GM19468 (cell line): ENCODE data around the gene NKX6-2.

Experiments used
- ATAC-seq: cut with Tn5 transposase; IDR thresholded peaks from one replicate; pipeline ENCODE4 v1.9.1; 2021; ENCODE audit warnings: mild to moderate bottlenecking, moderate library complexity, moderate number of reproducible peaks; ENCODE audit not compliant: unreplicated experiment; ENCODE audit errors: extremely low read depth

Gene NKX6-2

DNA sequence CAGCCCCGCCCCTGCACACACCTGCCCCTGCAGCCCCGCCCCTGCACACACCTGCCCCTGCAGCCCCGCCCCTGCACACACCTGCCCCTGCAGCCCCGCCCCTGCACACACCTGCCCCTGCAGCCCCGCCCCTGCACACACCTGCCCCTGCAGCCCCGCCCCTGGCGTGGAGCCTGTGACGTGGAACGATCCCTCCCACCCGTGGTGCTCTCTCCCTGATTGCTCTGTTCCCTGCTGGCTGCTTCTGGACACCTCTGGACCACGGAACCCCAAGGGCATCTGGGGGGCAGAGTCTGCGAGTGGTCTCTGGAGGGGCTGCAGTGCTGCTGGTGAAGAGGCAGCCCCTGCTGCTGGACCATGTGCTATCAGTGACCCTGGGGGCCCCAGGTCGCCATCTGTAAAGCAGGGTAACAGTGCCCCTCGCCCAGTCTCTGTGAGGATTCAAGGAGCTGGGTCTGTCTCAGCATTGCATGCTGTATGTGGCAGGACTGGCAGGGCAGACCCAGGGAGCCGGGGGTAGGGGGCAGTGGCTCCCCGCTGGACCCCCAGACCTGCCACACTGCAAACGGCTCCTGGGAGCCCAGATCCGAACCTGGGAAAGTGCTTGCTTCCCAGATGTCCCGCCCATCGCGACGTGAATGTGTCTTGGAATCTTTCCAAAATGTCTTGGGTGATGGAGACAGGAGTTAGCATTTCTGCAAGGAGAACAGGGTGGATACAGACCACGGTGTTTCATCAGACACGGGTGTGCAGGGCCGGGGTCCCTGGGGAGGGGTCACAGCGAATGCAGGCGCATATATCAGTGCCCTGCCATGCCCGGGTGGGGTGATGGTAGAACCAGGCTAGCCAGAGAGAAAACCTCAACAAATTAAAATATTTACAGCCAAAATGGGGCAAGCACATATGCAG lies 27.9 kb upstream of the NKX6-2 start:
- no peak for ATAC-seq

GRCh38 chr10:132813001-132813401 lies 27.1 kb upstream of the NKX6-2 start:
- ATAC-seq = no peak

- ATAC-seq = no peak
Measured at GRCh38 chr10:132812520-132812919, 26.6 kb upstream of the NKX6-2 start.

DNA sequence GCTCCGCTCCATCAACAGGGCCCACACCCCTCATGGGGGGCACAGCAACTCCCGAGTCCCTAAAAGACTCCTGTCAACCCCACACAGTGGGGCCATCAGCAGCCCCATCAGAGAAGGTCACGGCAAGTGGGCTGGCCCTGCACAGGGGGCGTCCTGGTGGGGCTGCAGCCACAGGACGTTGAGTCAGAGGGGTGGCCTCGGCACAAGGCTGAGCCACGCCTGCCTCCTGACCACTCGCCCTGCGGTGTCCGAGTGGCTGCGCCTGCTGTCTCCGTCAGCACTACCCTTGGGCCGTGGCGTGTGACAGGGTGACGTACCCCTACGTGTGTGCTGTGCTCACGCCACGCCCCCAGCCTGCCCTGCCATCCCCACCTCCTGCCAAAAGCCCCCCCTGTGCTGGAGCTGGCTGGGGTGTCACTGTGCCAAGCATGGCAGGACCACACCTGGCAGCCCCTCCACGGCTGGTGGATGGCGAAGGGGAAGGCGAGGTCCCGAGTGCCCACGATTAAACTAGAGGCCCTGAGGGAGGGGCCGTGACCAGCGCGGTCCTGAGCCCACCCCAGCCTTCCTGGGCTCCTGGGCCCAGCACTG lies 26.0 kb upstream of the NKX6-2 start:
- ATAC-seq = no peak

DNA sequence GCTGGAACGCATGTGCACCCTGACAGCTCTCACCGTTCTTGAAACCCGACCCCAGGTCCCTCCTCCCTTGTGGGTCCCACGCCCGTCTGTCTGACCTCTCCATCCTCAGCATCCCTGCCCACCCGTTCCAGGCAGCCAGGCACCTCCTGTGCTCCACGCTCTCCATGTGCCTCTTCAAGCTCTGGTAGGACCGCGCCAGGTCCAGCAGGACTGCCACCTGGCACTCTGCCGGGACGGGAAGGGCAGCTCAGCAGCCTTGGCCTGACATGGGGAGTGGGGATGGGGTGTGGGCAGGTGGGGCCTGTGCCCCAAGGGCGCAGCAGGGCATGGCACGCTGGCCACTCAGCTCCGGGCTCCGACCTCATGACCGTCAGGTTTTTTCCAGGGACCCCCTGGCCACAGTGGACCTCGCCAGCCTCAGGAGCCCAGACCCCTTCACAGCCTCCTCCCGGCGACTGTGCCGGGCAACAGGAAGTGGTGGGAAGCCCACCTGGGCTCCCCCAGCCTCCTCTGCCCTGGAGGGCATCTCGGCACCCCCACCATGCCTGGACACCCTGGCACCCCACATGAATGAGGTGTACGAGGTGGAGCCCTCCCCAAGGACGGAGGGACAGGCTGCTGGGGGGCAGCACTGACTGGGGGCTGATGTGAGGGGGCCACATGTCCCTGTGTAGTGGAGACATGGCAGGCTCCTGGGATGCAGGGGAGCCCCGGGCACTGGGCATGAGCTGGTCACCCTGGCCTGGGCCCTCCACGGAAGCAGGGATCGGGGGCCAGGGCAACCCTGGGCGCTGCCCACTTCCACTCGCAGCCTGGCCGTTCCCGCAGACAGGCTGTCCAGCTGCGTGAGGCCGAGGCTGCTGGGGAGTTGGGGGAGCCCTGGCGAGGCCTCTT lies 25.1 kb upstream of the NKX6-2 start:
- no peak for ATAC-seq

DNA sequence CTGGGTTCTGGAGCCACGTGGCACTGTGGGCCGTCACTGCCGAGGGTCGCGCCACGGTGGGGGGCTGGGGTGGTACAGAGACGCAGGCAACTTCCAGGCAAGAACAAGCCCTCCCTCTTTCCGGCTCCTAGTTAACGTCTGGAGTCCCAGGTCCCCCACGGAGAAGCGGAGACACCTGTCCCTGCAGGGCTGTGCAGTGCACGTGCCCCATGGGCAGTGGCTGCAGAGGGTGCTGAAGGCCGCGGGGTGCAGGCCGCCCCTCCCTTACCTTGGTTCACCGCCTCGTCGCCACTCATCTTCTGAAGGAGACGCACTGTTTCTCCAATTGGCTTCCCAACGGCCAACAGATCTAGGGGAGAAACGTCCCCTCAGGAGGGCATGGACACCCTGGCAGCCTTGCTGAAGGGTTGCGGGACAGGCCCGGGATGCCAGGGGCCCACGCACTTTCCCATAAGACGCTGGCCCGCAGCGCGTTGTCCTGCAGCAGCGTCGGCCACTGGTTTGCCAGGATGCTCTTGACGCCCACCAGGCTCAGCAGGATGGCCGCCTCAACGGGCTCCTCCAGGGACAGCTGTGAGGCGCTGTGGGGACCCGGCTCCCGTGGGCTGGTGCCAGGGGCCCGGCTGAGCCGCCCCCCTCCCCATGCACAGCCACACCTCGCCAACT lies 24.3 kb upstream of the NKX6-2 start:
- no peak for ATAC-seq

- ATAC-seq = no peak
Measured at GRCh38 chr10:132809232-132810140, 23.5 kb upstream of the NKX6-2 start.

GRCh38 chr10:132808383-132809231 lies 22.7 kb upstream of the NKX6-2 start:
- no peak for ATAC-seq

DNA sequence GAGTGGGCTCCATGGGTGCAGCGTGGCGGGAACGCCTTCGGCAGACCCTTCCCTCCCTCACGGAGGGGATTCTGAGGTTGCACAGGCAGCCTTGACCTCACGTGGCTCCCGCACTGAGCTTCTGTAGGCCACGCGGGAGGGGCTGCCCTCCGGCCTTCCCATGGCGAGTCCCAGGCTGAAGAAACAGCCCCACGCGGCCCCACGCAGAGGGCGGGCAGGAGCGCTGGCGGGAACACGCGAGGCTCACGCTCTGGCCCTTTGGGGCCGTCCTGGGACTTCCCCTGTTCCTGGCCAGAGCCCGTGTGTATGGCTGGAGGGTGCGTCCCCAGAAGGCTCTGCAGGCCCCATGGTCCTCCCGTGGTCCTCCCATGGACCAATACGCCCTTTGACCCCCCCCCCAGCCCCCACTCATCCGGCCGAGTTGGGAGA lies 21.7 kb upstream of the NKX6-2 start:
- no peak for ATAC-seq

GRCh38 chr10:132806561-132807003 lies 20.6 kb upstream of the NKX6-2 start:
- no peak for ATAC-seq

DNA sequence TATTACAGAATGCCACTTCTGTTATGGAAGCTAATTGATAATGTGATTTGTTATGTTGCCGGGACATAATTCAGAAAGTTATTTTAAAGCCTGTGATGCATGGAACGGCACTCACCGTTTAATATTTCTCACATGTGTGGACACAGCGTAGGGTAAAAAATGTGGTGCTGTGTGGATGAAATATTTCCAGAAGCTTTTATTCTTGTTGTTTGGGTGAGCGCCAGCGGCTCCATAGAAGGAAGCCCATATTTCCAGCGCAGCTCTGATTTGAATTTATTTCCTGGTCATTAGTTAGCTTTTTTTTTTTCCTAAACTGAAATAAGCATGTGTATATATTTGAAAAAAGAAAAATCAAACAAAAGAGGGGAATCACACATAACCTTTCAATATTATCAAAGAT lies 20.2 kb upstream of the NKX6-2 start:
- no peak for ATAC-seq

- no peak for ATAC-seq
Measured at GRCh38 chr10:132805599-132805998, 19.7 kb upstream of the NKX6-2 start.

- no peak for ATAC-seq
Measured at GRCh38 chr10:132804785-132805426, 19.0 kb upstream of the NKX6-2 start.

DNA sequence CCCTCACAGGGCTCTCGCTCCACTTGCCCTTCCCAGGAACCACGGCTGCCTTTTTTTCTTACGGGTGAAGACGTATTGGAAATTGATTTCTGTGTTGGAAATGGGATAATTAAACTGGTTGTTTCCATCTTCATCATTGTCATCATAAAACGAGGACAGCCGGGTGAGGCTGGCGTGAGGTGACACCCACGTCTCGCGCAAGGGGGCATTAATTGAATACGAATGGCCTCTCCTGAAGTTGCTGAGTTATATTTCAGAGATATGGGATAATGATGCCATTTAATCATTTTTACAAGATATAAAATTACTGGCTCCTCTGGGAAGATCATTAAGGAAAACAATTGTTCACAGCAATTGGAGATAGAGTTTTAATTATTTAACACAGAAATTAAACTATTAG lies 18.3 kb upstream of the NKX6-2 start:
- ATAC-seq = no peak

DNA sequence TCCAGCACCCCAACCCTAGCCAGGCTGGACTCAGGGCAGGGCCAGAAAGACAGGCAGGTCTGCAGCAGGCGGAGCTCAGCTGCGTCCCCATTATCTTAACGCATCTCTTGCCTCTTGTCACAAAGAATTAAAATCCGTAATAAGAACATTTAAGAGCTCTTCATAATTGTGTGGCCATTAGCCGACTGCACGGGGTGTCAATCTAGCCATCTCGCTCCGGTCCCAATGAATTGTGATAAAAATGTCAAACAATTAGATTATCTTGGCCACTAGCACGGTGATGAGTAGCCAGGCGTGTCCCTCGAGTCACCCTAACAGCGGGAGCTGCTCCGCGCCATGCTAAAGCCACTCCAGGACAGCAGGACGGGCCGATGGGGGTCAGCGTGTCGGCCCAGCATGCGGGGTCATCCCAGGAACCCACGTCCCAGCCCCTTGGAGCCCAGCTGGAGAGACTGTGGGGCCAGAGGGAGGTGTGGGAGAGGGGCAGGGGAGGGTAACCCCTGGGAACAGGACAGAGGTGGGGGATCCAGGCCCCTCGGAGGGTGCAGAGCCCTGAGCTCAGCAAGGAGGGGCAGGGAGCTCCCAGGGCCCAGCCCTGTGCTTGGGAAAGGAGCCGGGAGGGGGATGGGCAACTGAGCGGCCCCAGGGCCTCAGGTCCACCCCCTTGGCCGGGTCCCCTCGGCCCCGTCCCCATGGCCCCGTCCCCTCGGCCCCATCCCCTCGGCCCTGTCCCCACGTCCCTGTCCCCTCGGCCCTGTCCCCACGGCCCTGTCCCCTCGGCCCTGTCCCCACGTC lies 17.7 kb upstream of the NKX6-2 start:
- ATAC-seq = no peak

GRCh38 chr10:132802694-132803320 lies 16.9 kb upstream of the NKX6-2 start:
- ATAC-seq = no peak

DNA sequence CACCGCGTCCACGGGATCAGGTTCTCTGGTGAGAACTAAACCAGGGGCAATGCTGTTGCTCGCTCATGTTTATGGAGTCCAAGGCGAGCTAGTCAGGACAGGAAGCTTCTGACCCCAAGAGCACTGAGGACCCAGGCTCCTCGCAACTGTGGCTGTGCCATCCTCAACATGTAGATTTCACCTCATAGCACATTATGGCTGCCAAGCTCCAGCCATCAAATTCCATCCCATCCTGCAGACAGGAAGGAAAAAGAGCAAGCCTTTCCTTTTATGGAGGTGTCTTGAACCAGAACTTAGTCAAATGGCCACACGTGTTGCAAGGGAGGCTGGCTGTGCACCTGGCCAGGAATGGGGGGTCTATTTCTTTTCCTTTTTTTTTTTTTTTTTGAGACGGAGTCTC lies 16.1 kb upstream of the NKX6-2 start:
- ATAC-seq = no peak
